Fibroblast of peridontal ligament (primary cell): ENCODE measurements around the gene STK26.
"Not testable (repeated sequence)": the region's sequence is repeated elsewhere in the genome, so short reads cannot be mapped to it uniquely, and the experiment has no call there.

Source experiments
- DNase-seq: peaks from one replicate; pipeline ENCODE4 v3.0.0-alpha.2; 2010; ENCODE audit errors: extremely low read depth

The STK26 gene

DNA sequence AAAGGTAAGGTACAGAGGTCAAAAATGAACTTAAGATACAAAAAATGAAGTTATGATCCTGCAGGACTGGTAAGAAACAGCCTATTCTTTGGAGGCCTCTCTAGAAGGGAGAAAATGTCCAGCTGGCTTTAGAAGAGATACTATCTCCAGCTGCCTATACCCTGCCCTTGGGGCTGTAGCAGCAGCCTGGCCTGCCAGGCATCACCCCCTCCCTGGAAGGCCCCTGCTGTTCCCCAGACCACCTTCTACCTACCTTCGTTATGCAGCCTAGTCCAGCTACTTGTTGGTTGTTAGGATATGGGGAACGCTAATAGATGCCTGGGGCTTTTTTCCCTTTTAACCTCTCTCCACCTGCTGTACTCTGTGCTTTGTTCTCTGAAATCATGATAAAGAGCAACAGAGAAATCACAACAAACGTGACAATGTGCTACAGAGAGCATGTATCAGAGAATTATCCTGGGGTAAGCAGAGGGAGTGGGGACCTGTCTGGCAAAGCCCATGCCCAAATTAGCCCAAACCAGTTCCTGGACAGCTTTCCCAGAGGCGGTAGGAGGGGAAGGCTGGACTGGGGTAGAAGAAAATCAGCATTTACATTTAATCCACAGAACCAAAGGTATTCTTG lies 70.2 kb downstream of the STK26 start:
- no peak for DNase-seq

DNA sequence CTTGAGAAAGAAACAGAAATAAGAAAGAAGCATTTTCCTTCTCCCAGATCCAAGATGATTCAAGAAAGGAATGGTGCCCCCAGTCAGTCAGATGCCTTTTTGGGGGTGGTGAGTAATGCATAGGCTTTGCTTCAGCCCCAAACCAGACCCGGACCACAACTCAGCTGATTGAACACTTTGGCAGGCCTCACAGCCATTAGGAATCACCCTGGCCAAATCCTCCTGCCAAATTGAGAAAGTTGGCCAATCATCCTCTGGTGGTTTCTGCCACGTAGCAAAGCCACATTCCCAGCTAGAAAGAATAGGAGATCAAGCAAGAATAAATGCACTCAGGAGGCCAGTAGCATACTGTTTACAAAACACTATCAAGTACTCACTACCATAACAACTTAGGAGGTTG lies 71.1 kb downstream of the STK26 start:
- DNase-seq, result peak; percentile 86

DNA sequence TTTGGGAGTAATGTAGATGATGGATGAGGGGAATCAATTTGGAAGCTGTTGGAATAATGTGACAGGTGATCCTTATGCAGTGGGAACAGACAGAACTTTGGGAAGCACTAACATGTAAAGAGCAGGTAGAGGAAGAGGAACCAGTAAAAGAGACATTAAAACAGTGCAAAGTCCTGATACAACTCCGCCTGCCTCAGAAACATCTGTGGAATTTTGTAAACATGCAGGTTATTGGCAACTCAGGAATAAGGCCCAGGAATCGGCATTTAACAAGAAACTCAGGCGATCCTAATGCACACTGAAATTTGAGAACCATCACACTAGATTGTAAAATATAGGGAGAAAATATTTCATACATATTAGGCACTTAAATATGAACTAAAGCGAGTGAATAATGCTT lies 75.6 kb downstream of the STK26 start:
- DNase-seq, result not testable (repeated sequence)

DNA sequence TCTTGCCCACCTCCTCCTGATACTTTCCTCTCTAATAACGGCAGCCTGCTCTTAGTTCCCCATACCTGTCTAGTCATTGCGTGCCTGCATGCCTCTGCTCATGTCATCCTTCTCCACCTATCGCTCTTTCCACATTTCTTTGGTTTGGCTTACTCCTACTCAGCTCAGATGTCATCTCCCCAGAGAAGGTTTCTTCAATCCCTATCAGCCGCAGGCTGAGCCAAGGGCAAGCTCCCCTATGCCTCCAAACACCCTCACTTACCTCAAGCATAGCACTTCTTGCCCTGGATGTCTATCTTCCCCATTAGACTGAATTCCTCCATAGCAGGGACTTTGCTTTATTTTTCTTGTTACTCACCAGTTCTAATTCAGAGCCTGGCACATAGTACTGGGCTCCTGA lies 78.1 kb downstream of the STK26 start:
- DNase-seq, result no peak

DNA sequence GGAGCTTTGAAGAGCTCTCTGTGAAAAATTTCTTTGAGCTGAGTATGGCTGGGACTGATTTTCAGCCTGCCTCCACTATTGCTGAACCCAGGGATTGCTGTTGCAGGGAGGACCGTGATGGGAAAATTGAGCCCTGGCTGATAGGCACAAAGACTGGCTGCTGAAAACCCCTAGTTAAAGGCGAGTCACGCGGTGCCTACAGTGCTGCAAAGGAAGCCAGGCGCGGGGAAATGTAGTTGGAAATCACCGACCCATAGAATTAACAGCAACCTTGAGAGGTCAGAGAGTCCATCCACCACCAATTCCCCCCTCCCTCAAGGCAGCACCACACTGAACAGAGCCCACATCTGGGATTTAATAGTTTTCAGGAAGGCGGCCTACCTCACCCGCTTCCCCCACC lies 78.7 kb downstream of the STK26 start:
- no peak for DNase-seq

DNA sequence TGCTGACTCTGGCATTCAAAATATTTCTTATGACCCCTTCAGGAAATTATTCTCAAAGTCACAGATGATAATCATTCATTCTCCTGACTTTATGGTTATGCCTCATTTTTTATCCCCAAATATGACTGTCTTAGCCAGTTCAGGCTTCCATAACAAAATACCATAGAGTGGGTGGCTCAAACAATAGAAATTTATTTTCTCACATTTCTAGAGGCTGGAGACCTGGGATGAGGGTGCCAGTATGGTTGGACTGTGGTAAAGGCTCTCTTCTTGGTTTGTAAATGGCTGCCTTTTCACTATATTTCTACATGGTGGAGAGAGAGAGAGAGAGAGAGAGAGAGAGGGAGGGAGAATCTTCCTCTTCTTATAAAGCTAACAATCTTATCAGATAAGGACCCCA lies 84.2 kb downstream of the STK26 start:
- no peak for DNase-seq

DNA sequence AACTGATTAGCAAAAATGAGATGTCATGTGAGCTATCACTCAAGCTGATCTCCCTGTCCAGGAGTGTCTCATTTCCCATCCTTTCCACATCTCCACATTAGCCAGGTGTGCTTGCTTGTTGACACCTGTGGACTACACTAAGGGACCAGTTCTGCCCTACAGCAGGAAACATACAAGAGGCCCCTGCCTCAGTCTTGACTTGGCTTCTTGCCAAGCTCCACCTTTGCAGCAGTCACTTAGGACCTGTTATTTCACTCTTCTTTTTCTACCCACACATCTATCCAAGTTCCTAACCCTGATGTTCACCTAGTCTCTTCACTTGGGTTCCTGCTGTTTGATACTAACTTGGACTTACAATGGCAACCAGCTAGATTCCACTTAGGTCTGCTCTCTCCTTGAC lies 91.5 kb downstream of the STK26 start:
- no peak for DNase-seq

DNA sequence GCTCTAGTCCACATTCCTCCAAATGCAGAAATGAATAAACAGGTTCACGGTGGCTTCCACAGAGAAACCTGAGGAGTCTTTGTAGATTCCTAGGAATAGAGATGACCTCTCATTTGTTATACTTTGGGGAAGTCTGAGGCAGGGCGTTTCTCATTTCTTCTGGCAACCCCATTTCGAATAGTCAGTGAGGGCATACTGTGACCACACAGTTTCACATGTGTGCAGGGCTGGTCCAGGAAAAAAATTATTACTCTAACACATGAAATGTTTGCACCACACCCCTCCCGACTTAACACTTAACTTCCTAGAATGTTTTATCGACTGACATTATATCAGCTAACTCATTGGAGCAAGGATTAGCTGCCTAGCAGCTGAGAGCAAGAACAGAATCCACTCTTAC lies 92.7 kb downstream of the STK26 start:
- no peak for DNase-seq

DNA sequence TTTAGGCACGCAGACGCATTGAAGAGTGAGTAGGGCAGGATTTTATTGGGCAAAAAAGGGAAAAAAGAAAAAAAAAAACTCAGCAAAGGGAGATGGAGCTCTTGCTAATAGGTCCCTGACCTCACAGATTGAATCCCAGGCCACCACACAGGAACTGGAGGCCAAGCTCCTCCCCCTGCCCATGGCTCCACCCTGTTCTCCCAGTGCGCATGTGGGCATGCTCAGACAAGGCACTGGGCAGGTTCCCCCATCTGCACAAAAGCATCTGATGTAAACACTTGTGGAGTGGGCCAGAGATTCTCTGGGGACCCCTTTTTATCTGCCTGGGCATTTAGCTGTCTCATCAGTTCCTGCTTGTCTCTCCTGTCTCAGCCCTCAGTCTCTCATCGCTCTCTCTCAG lies 95.3 kb downstream of the STK26 start:
- no peak for DNase-seq

DNA sequence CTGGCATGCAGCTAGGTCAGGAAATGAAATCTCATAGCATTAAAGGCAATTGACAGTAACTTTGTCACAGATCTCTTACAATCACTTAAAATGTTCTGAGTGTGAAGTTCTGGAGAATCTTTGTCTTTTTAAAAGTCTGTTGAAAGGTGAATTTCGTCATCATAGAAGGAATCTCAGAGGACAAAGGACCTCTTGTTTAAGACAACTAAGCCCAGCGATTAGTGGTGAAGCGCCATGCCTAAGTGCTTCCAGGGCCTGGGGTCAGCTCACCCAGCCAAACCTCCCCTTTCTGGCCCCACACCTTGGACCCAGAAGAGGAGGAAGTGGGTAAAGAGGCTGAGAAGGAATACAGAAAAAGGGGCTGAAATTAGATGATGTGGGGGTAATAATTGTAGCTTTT lies 96.2 kb downstream of the STK26 start:
- DNase-seq, result no peak

DNA sequence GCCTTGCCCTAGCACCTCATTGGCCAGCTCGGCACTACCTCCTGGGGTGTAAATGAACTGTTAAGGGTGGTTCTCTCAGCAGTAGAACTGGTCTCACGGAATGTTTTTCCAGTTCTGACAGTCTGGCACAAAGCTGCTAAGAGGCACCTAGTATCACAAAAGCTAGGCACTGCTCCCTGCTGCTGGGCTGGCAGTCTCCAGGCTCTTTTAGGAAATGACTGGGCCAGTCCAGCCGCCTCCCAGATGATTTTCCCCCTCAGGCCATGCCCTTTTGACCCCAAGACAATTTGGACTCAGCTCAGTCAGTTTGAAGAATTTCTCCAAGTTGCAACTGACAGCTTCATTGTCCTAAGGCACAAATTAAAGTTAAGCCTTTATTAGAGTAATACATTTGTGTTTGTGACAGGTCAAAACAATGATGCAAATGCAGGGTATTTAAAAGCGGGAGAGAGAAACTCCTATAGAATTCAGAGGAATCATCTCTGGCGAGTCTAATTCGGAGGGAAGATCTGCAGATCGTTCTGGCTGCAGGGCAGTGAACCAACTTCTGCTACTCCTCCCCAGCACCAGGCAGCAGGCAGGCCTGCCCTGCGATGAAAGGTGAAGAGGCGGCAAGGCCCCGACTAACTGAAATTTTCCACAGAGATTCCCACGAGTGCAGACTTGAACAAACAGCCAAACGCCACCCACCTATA lies 96.9 kb downstream of the STK26 start:
- no peak for DNase-seq

DNA sequence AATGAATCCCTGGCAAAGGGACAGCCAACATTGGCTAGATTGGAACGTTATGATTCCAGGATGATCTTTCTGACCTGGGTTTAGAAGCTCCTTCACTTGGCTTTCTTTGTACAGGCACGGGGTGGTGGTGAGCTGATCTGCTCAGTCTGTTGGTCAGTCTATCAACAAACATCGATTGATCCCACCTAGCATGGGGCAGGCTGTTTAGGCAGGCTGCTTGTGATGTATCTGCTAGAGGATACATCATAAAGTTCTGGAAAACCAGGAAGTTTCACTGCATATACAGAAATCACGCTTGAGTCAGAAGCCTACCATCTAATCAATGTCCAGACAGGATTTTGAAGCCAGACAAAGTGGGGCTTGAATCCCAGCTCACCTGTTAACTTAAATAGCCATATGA lies 97.8 kb downstream of the STK26 start:
- DNase-seq, result no peak
